SK-N-SH (cell line): ENCODE results near the gene U2SURP. TPM values are rescaled to one million over a fixed set of nuclear protein-coding genes. Genes with fewer than 3 reads are reported as not detected.
A peak's percentile ranks its signal among the peaks of the same experiment; 100 is the strongest.

ENCODE experiments used
- CTCF ChIA-PET: fragments of 300-600, 350-600 bp; formaldehyde crosslinking; extraction: SDS; loops from one replicate; lab custom pipeline; 2021; lab: Yijun Ruan, JAX
- POLR2A ChIA-PET: fragments of 350-600 bp; sonication (Branson Sonifier 250); formaldehyde crosslinking; extraction: SDS; loops from one replicate; lab custom pipeline; 2020; ENCODE audit warnings: antibody characterized with exemption, inconsistent platforms; lab: Yijun Ruan, JAX
- DNase-seq: peaks from one replicate; pipeline ENCODE4 v3.0.0; 2012
- H2AFZ ChIP-seq: fragments of 200-600 bp; sonication (generic); 2 replicates; pipeline ENCODE4 v1.8.1; 2016; ENCODE audit warnings: antibody characterized with exemption, mild to moderate bottlenecking, low read depth
- H3F3A ChIP-seq: fragments of 200-600 bp; sonication (generic); replicated peaks from 2 replicates; pipeline ENCODE3; 2016; ENCODE audit warnings: antibody characterized with exemption, mild to moderate bottlenecking; ENCODE audit not compliant: insufficient read depth
- H3K27ac ChIP-seq, 2 experiments: fragments of 200-500 bp in 1 of 2; fragments of 200-600 bp in 1 of 2; sonication (Bioruptor generic) in 1 of 2; sonication (generic), shearing (Covaris generic) in 1 of 2; 2 replicates each; pipeline versions ENCODE4 v1.5.1 to v1.6.1; 2014 to 2016; ENCODE audit warnings: low read depth in 2 of 2, inconsistent platforms in 1 of 2, low read length in 1 of 2, mild to moderate bottlenecking in 1 of 2, mixed read lengths in 1 of 2
- H3K27me3 ChIP-seq: fragments of 200-600 bp; sonication (generic), shearing (Covaris generic); 2 replicates; pipeline ENCODE4 v1.6.1; 2016; ENCODE audit warnings: mixed run types; ENCODE audit not compliant: insufficient read depth
- H3K36me3 ChIP-seq, 2 experiments: fragments of 200-500 bp in 1 of 2; fragments of 200-600 bp in 1 of 2; sonication (Bioruptor generic) in 1 of 2; sonication (generic) in 1 of 2; replicated peaks in 1 of 2; 2 replicates each; pipeline versions ENCODE3 to v1.5.1; 2014 to 2016; ENCODE audit warnings: low read length in 1 of 2, mild to moderate bottlenecking in 1 of 2; ENCODE audit not compliant: insufficient read depth in 2 of 2, control insufficient read depth in 1 of 2
- H3K4me1 ChIP-seq, 2 experiments: fragments of 200-500 bp in 1 of 2; fragments of 200-600 bp in 1 of 2; sonication (Bioruptor generic) in 1 of 2; sonication (generic), shearing (Covaris generic) in 1 of 2; 2 replicates each; pipeline versions ENCODE4 v1.5.1 to v1.6.1; 2014 to 2016; ENCODE audit warnings: low read depth in 1 of 2, low read length in 1 of 2, mixed run types in 1 of 2; ENCODE audit not compliant: insufficient read depth in 2 of 2, control insufficient read depth in 1 of 2
- H3K4me2 ChIP-seq: fragments of 200-600 bp; sonication (generic), shearing (Covaris generic); 2 replicates; pipeline ENCODE4 v1.6.1; 2017; ENCODE audit warnings: mixed run types
- H3K4me3 ChIP-seq, 2 experiments: fragments of 200-500 bp in 1 of 2; fragments of 200-600 bp in 1 of 2; sonication (Bioruptor generic) in 1 of 2; sonication (generic), shearing (Covaris generic) in 1 of 2; 2 replicates each; pipeline versions ENCODE4 v1.5.1 to v1.8.1; 2014 to 2016; ENCODE audit warnings: low read depth in 2 of 2, inconsistent platforms in 1 of 2, low read length in 1 of 2, mild to moderate bottlenecking in 1 of 2, mixed read lengths in 1 of 2, moderate library complexity in 1 of 2
- H3K79me2 ChIP-seq: fragments of 200-600 bp; sonication (generic); 2 replicates; pipeline ENCODE4 v1.8.1; 2017; ENCODE audit warnings: mild to moderate bottlenecking; ENCODE audit not compliant: insufficient read depth
- H3K9ac ChIP-seq: fragments of 200-600 bp; sonication (generic); 2 replicates; pipeline ENCODE4 v1.6.1; 2017; ENCODE audit warnings: mixed run types
- H3K9me2 ChIP-seq: fragments of 200-600 bp; sonication (generic); 2 replicates; pipeline ENCODE4 v1.6.1; 2017; ENCODE audit warnings: mixed run types
- H3K9me3 ChIP-seq: fragments of 200-600 bp; sonication (generic); 2 replicates; pipeline ENCODE4 v1.6.1; 2017; ENCODE audit warnings: mixed run types, mild to moderate bottlenecking, moderate library complexity
- H4K20me1 ChIP-seq: fragments of 200-600 bp; sonication (generic); 2 replicates; pipeline ENCODE4 v1.6.1; 2017; ENCODE audit warnings: mild to moderate bottlenecking, mixed run types; ENCODE audit not compliant: insufficient read depth
- CTCF ChIP-seq: fragments of 200-600 bp; sonication (generic); IDR thresholded peaks from 2 replicates; pipeline ENCODE4 v1.6.1; 2017; ENCODE audit warnings: antibody characterized with exemption, mild to moderate bottlenecking, moderate library complexity
- FOSL2 ChIP-seq: IDR thresholded peaks from 2 replicates; pipeline ENCODE4 v1.4.0; 2012; ENCODE audit warnings: low read depth, mild to moderate bottlenecking, moderate library complexity, borderline replicate concordance
- MAX ChIP-seq: IDR thresholded peaks from 2 replicates; pipeline ENCODE4 v1.4.0; 2012; ENCODE audit warnings: low read depth
- NRF1 ChIP-seq: IDR thresholded peaks from 2 replicates; pipeline ENCODE4 v1.6.1; 2012; ENCODE audit warnings: low read depth, mild to moderate bottlenecking, low read length
- RCOR1 ChIP-seq: fragments of 150-350 bp; IDR thresholded peaks from 2 replicates; pipeline ENCODE4 v1.6.1; 2017; ENCODE audit warnings: antibody characterized with exemption, low read length
- SIN3A ChIP-seq: IDR thresholded peaks from 2 replicates; pipeline ENCODE4 v1.6.1; 2012; ENCODE audit warnings: low read depth, mild to moderate bottlenecking, low read length, moderate library complexity, borderline replicate concordance
- TCF12 ChIP-seq: IDR thresholded peaks from 2 replicates; pipeline ENCODE4 v1.4.0; 2012
- USF2 ChIP-seq: fragments of 150-350 bp; IDR thresholded peaks from 2 replicates; pipeline ENCODE4 v1.6.1; 2017; ENCODE audit warnings: antibody characterized with exemption, low read length, low read depth, borderline replicate concordance
- YY1 ChIP-seq: IDR thresholded peaks from 2 replicates; pipeline ENCODE4 v1.4.0; 2012; ENCODE audit warnings: low read depth, mild to moderate bottlenecking
- ZBTB33 ChIP-seq: IDR thresholded peaks from 2 replicates; pipeline ENCODE4 v1.4.0; 2012; ENCODE audit warnings: low read depth, borderline replicate concordance
- WGBS: methylation state at CpG from one replicate; pipeline ENCODE4 v1.1.6; 2017; ENCODE audit warnings: low lambda C conversion rate; 5-methylcytosine and 5-hydroxymethylcytosine counted together
- polyA plus RNA-seq, 3 experiments: library from polyadenylated mRNA; depleted of rRNA; stranded (reverse); fragments of >200 nt; gene quantifications; 2 replicates each; pipeline ENCODE4 v1.2.3, GENCODE V29; 2012

The U2SURP gene
- polyA plus RNA-seq, 1 of the 3 experiments (the other 2 are of a cell fraction): 10.9 TPM

GRCh38 chr3:142963234-142963515 is 38.2 kb upstream of the U2SURP start:
- peak overlapping the region; percentile 77; the same call in 1 of the 2 replicates for H3K4me2 ChIP-seq
- 6% methylated on average over 3 of the region's 35 CpGs for WGBS
- H2AFZ ChIP-seq: no peak overlapping the region; the same call in 1 of the 2 replicates
- H3K4me1 ChIP-seq: peaks cover 3 to 6% of the 10 kb centered on the region in 2 experiments; a peak in 1 of 4 replicates
- H4K20me1 ChIP-seq: no peaks in the 10 kb centered on the region
- no peak overlapping the region; the same call in 1 of the 2 replicates for H3K9ac ChIP-seq
- H3F3A ChIP-seq: peaks cover 14% of the 10 kb centered on the region
- H3K27me3 ChIP-seq: no peaks in the 10 kb centered on the region
- TF ChIP-seq TCF12 (no peak), CTCF (peak; percentile 28), NRF1 (no peak), ZBTB33 (no peak), FOSL2 (no peak), SIN3A (no peak), USF2 (no peak)
- CTCF ChIA-PET: interaction anchor here (1.3 kb wide), 1 partner anchor 24 kb away, joined by 4 read pairs; no protein-coding TSS in a partner anchor
- H3K79me2 ChIP-seq: no peaks in the 10 kb centered on the region
- no peak overlapping the region for H3K27ac ChIP-seq
- peak; percentile 64 for DNase-seq
- no peaks in the 10 kb centered on the region for H3K9me2 ChIP-seq
- peak overlapping the region; percentile 63 to 68 for H3K4me3 ChIP-seq
- H3K9me3 ChIP-seq: no peaks in the 10 kb centered on the region
- no peaks in the 10 kb centered on the region for H3K36me3 ChIP-seq
- POLR2A ChIA-PET: no interaction called here

GRCh38 chr3:142963516-142964448 is 37.6 kb upstream of the U2SURP start, which contains the start of gene PAQR9:
Gene PAQR9 (minus strand): TSS chr3:142963674. CDS start chr3:142963336, 338 bp downstream.
- H3K9me3 ChIP-seq: no peaks in the 10 kb centered on the region
- peak; percentile 79 for DNase-seq
- no peaks in the 10 kb centered on the region for H3K36me3 ChIP-seq
- H4K20me1 ChIP-seq: no peaks in the 10 kb centered on the region
- POLR2A ChIA-PET: no interaction called here
- no peaks in the 10 kb centered on the region for H3K79me2 ChIP-seq
- peak within 1 kb of the TSS; percentile 63 to 68 for H3K4me3 ChIP-seq
- no peaks in the 10 kb centered on the region for H3K9me2 ChIP-seq
- H3F3A ChIP-seq: peaks cover 10% of the 10 kb centered on the region
- H3K4me2 ChIP-seq: peak within 1 kb of the TSS; percentile 77; the same call in 1 of the 2 replicates
- peak within 1 kb of the TSS; percentile 86 for H2AFZ ChIP-seq
- WGBS: 4% methylated on average over 33 of the region's 117 CpGs
- H3K27ac ChIP-seq: no peak within 1 kb of the TSS
- no peak for TF ChIP-seq MAX
- TF ChIP-seq YY1: no peak
- no peak for TF ChIP-seq NRF1
- TF ChIP-seq RCOR1: no peak
- H3K27me3 ChIP-seq: no peaks in the 10 kb centered on the region
- peaks cover 3 to 6% of the 10 kb centered on the region in 2 experiments; a peak in 1 of 4 replicates for H3K4me1 ChIP-seq
- CTCF ChIA-PET: interaction anchor here (1.0 to 1.3 kb wide), 2 partner anchors 23 to 30 kb away, joined by 4 read pairs; no protein-coding TSS in a partner anchor
- H3K9ac ChIP-seq: peak within 1 kb of the TSS; percentile 60; the same call in 1 of the 2 replicates
